Small intestine (tissue), 16 donors: Measurements from ENCODE around the gene ACTR10. TPM values are rescaled to one million over a fixed set of nuclear protein-coding genes. Genes with fewer than 3 reads are reported as not detected.
A peak's percentile ranks its signal among the peaks of the same experiment; 100 is the strongest.

ENCODE experiments used
- DNase-seq, 2 donors: peaks; one replicate each; pipeline versions ENCODE4 v3.0.0 to v3.0.0-alpha.2; 2013
- FAIRE-seq: peaks from 2 replicates; lab custom pipeline; 2012; peaks lifted over from hg19 to GRCh38; lab: Jason Lieb, UNC
- H3K27ac ChIP-seq, 3 donors: one replicate each; pipeline ENCODE4 v1.5.1; 2013; ENCODE audit warnings: low read length in 2 of 3, mild to moderate bottlenecking in 2 of 3, control low read depth in 1 of 3, inconsistent platforms in 1 of 3, low read depth in 1 of 3, moderate library complexity in 1 of 3
- H3K27me3 ChIP-seq, 3 donors: one replicate each; pipeline ENCODE4 v1.6.1; 2013; ENCODE audit warnings: low read length in 3 of 3, inconsistent platforms in 1 of 3; ENCODE audit not compliant: control insufficient read depth in 3 of 3, insufficient read depth in 3 of 3
- H3K36me3 ChIP-seq, 3 donors: one replicate each; pipeline ENCODE4 v1.6.1; 2013; ENCODE audit warnings: low read length in 3 of 3, inconsistent platforms in 1 of 3, low read depth in 1 of 3, mild to moderate bottlenecking in 1 of 3, moderate library complexity in 1 of 3; ENCODE audit not compliant: control insufficient read depth in 3 of 3, insufficient read depth in 2 of 3
- H3K4me1 ChIP-seq, 3 donors: one replicate each; pipeline ENCODE4 v1.6.1; 2013; ENCODE audit warnings: low read length in 2 of 3, inconsistent platforms in 1 of 3, low read depth in 1 of 3, mild to moderate bottlenecking in 1 of 3, moderate library complexity in 1 of 3; ENCODE audit not compliant: control insufficient read depth in 3 of 3, insufficient read depth in 2 of 3
- H3K4me3 ChIP-seq, 3 donors: one replicate each; pipeline ENCODE4 v1.5.1; 2013; ENCODE audit warnings: low read length in 3 of 3, control low read depth in 1 of 3, inconsistent platforms in 1 of 3, low read depth in 1 of 3, mild to moderate bottlenecking in 1 of 3, moderate library complexity in 1 of 3
- H3K9me3 ChIP-seq, 2 donors: one replicate each; pipeline ENCODE4 v1.6.1; 2013; ENCODE audit warnings: low read depth in 1 of 2, low read length in 1 of 2; ENCODE audit not compliant: control insufficient read depth in 2 of 2, insufficient read depth in 1 of 2
- WGBS, 3 donors: extraction: QIAGEN DNeasy Blood & Tissue Kit; methylation state at CpG; one replicate each; pipeline ENCODE4 v1.1.7; 2013; 5-methylcytosine and 5-hydroxymethylcytosine counted together
- long read RNA-seq, 10 donors: transcript quantifications; one replicate each; lab custom pipeline, GENCODE V29; 2026
- polyA plus RNA-seq, 4 donors: library from polyadenylated mRNA; stranded (reverse) in 3 of 4; unstranded in 1 of 4; fragments of 200-250 nt in 3 of 4; fragments of 120-200 nt in 1 of 4; gene quantifications; one replicate each; pipeline versions ENCODE4 v1.2.1 to v1.2.3, GENCODE V29; 2013
- donor health status: healthy with polysubstance abuse.
- donor health status: control.
- donor health status: control.
- donor health status: Bipolar disorder and iron deficiency.
- donor health status: healthy.

ACTR10 gene
- 10 to 100 TPM; 48.5 to 74.0 (median 58.4) TPM for polyA plus RNA-seq
- long read RNA-seq, donor 1: 0 reads
- long read RNA-seq, donor 2, transcript ACTR10-201 (13 exons, 2,419 nt): major isoform, 7 of 8 reads
- long read RNA-seq, donor 2, partial matches to known transcripts: 0 of 8 reads
- long read RNA-seq, donor 2, other reads (novel, unspliced or antisense): 0 of 8 reads
- long read RNA-seq, donor 3, transcript ACTR10-201 (13 exons, 2,419 nt): major isoform, 12 of 13 reads
- long read RNA-seq, donor 3, partial matches to known transcripts: 0 of 13 reads
- long read RNA-seq, donor 3, other reads (novel, unspliced or antisense): 0 of 13 reads
- long read RNA-seq, donor 4, partial matches to known transcripts: 0 of 2 reads
- long read RNA-seq, donor 4, other reads (novel, unspliced or antisense): 0 of 2 reads
- long read RNA-seq, donor 5, partial matches to known transcripts: 0 of 2 reads
- long read RNA-seq, donor 5, other reads (novel, unspliced or antisense): 0 of 2 reads
- long read RNA-seq, donor 6, transcript ACTR10-201 (13 exons, 2,419 nt): major isoform, 18 of 38 reads
- long read RNA-seq, donor 6, partial matches to known transcripts: 12 of 38 reads
- long read RNA-seq, donor 6, other reads (novel, unspliced or antisense): 6 of 38 reads
- long read RNA-seq, donor 7: 0 reads
- long read RNA-seq, donor 8, partial matches to known transcripts: 0 of 2 reads
- long read RNA-seq, donor 8, other reads (novel, unspliced or antisense): 0 of 2 reads
- long read RNA-seq, donor 9, transcript ACTR10-201 (13 exons, 2,419 nt): major isoform, 9 of 16 reads
- long read RNA-seq, donor 9, partial matches to known transcripts: 7 of 16 reads
- long read RNA-seq, donor 9, other reads (novel, unspliced or antisense): 0 of 16 reads
- long read RNA-seq, donor 10, transcript ACTR10-201 (13 exons, 2,419 nt): major isoform, 28 of 33 reads
- long read RNA-seq, donor 10, partial matches to known transcripts: 0 of 33 reads
- long read RNA-seq, donor 10, other reads (novel, unspliced or antisense): 0 of 33 reads

DNA sequence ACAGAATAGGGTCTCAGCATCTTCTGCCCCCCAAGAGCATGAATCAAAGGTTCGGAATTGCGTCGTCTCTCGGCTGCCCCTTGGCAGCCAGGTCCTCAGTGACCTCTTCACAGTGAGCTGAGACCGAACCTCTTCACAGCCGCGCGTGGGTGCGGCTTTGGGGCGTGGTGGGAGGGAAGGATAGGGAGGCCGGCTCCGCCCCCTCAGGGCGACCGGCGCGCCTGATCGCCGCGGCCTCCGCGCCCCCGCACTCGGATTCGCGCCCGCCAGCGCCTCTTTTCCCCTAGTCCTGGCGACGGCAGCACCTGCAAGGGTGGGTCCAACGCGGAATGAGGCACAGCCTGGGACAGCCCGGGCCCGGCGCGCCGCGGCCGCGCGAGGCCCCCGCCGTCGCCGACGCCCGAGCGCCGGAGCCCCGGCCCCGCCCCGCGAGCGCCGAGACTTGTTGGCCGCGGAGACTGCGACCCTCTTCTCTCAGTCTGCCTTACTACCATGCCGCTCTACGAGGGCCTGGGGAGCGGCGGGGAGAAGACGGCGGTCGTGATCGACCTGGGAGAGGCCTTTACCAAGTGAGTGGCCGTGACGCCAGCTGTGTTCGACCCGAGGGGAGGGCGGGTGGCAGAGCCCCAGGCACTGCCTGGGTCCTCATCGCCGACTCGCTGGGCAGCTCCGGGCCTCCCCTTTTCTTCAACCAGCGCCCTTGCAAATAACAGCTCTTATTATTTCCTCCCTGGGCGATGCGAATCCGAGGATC lies at the start of gene ACTR10:
Gene ACTR10, plus strand, starts transcription at position 424 of the 754 bp plus-strand sequence. Its CDS starts 69 bp downstream, at position 493.
- DNase-seq (peak; percentile 91 to 96), FAIRE-seq (no peak)
- WGBS, 3 donors: 0% methylated on average over 55 to 78 of the region's 78 CpGs
- no peaks in the 10 kb centered on the region for H3K9me3 ChIP-seq
- peak within 1 kb of the TSS; percentile 94 to 99 (median 95) for H3K27ac ChIP-seq
- peaks cover 0 to 12% (median 0%) of the 10 kb centered on the region in 3 donors for H3K36me3 ChIP-seq
- H3K27me3 ChIP-seq: no peaks in the 10 kb centered on the region
- peaks cover 0 to 6% (median 3%) of the 10 kb centered on the region in 3 donors for H3K4me1 ChIP-seq
- peak within 1 kb of the TSS; percentile 80 to 87 (median 86) for H3K4me3 ChIP-seq

DNA sequence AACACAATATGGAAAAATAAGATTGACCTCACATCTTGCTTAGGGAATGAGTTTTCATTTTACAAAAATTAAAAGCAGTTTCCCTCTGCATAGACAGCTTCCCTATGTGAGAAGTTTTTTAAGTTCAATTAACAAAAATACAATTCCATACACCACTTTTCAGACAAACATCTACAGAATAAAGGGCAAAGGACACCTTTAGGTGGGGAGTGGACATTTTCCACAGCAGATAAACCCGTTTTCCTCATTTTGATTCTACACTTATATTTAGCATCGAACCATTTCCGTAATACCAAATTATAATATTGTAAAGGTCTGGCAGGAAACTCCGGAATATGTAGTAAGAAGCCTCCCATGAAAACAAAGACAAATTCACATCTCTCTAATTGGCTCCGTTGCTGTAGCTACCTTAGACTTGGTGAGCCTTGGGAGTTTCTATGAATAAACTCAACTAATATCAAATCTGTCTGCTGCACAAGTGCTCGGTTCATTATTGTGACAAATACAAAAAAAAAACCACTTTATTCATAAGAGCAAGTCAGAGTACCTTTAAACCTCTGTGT lies 49.6 kb upstream of the ACTR10 start:
- Histone ChIP-seq H3K4me3 (no peak overlapping the region), H3K36me3 (no peaks in the 10 kb centered on the region), H3K27ac (no peak overlapping the region), H3K9me3 (no peaks in the 10 kb centered on the region), H3K27me3 (peaks cover 5 to 19% (median 6%) of the 10 kb centered on the region in 3 donors), H3K4me1 (peaks cover 0 to 5% (median 4%) of the 10 kb centered on the region in 3 donors)
- FAIRE-seq (no peak), DNase-seq (no peak)
- 64 to 81% (median 77%) methylated on average over 6 of the region's 6 CpGs for WGBS, 3 donors

DNA sequence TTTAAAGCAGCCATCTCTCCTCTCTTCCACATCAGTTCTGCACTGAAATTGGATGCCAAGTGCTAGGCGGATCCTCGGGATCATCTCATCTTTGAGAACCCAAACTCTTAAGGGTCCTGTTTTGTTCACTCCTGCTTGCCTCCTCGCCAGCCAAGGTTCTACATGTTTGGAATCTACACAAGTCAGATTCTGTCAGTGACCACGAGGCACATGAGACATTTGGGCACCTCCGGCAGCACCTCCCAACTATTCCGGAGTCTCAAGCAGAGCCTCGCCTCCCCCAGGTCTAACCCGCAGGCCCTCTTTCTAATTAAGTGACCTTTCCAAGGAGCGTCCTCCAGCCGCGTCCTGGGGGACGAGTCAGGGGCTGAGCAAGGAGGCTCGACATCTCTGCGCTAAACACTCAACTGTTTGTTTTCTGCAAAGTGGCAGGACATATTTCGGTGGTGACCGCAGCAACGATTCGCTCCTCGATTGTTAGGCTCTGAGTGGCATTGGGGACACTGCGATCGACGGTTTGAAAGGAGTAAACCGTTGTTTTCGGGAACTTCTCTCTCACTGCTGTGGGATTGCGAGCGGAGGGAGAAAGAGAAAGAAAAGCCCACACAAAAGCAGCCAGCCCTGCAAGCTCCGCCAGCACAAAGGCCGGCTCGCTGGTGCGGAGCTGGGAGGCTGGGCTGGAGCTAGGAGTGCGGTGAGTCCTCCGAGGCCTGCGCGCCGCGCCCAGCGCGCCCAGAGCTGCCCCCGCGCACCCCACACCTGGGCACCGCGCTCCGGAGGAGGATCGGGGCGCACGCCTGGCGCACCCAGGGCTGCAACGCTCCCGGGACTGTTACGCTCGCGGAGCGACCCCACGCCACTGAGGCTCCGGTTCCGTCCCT lies 48.6 kb upstream of the ACTR10 start:
- Histone ChIP-seq H3K4me1 (peaks cover 0 to 5% (median 4%) of the 10 kb centered on the region in 3 donors), H3K4me3 (peak overlapping the region; percentile 52 to 78 (median 55)), H3K36me3 (no peaks in the 10 kb centered on the region), H3K9me3 (no peaks in the 10 kb centered on the region), H3K27ac (no peak overlapping the region), H3K27me3 (peaks cover 5 to 19% (median 6%) of the 10 kb centered on the region in 3 donors)
- DNase-seq (peak in 1 of 2 donors; percentile 20), FAIRE-seq (no peak)
- WGBS, 3 donors: 2 to 3% (median 2%) methylated on average over 44 to 56 of the region's 56 CpGs

DNA sequence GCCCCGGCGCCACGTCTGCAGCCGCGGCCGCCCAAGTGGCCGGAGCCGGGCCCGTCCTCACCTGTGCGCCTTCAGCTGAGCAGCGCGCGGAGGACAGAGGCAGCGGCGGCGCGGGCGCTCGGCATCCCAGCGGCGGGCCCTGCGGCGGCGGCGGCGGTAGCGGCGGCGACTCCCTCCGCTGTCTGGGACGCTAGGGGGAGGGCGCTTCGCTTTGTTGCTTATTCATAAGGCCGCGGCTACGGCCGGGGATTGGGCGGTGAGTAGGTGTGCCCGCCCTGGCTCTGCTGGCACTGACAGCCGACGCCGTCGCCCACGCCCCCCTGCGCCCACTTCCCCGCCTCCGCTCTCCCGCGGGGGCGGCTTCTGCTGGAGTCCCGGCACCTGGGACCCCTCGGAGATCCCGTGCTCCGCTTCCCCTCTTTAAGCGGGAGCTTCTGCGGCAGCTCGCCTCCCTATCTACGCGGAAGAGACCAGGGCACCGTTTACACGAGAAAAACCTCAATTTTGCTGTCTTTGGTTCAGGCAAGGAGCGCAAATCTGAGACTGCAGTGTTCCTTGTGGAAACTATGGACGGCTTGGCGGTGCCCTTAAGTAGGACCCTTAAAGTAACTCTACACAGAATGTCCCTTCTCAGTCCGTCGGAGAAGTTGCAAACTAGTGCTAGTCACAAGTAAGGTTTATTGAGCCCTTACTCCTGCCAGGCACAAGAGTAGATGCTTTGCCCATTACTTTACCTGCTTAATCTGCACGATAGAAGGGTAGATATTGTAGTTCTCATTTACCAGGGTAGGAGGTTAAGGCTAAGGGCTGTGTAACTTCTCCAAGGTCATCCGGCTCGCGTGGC lies 47.7 kb upstream of the ACTR10 start, which contains the start of gene ARMH4:
Gene ARMH4, minus strand, starts transcription at position 200 of the 844 bp plus-strand sequence. CDS start 12,855 bp downstream, outside the sequence.
- WGBS, 3 donors: 0 to 1% (median 0%) methylated on average over 53 to 70 of the region's 70 CpGs
- DNase-seq: peak; percentile 75 to 88
- H3K27me3 ChIP-seq: peaks cover 5 to 19% (median 6%) of the 10 kb centered on the region in 3 donors
- no peaks in the 10 kb centered on the region for H3K36me3 ChIP-seq
- H3K4me1 ChIP-seq: peaks cover 0 to 5% (median 4%) of the 10 kb centered on the region in 3 donors
- FAIRE-seq: no peak
- H3K4me3 ChIP-seq: peak within 1 kb of the TSS; percentile 52 to 78 (median 55)
- H3K9me3 ChIP-seq: no peaks in the 10 kb centered on the region
- no peak within 1 kb of the TSS for H3K27ac ChIP-seq

DNA sequence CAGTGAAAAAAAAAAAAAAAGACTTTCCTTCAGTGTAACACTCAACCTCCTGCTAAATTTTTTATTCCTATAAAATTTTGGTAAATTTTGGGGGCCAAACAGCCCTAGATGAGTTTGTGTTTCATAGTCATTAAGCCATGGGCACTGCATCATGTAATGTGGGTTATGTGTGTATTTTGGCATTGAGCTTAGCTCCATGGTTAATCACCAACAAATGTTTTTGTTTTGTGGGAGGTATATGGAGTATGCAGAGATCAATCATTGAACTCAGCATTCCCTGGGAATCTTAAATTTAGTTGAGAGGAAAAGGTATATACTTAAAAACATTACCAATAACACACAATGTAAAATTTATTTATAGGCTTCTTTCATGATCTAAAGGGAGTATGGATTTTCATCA lies 39.4 kb upstream of the ACTR10 start:
- no peak overlapping the region for H3K4me3 ChIP-seq
- no peaks in the 10 kb centered on the region for H3K4me1 ChIP-seq
- H3K27me3 ChIP-seq: peaks cover 0 to 2% (median 0%) of the 10 kb centered on the region in 3 donors
- no peak overlapping the region for H3K27ac ChIP-seq
- no peaks in the 10 kb centered on the region for H3K9me3 ChIP-seq
- no peaks in the 10 kb centered on the region for H3K36me3 ChIP-seq
- no peak for FAIRE-seq
- no peak for DNase-seq

DNA sequence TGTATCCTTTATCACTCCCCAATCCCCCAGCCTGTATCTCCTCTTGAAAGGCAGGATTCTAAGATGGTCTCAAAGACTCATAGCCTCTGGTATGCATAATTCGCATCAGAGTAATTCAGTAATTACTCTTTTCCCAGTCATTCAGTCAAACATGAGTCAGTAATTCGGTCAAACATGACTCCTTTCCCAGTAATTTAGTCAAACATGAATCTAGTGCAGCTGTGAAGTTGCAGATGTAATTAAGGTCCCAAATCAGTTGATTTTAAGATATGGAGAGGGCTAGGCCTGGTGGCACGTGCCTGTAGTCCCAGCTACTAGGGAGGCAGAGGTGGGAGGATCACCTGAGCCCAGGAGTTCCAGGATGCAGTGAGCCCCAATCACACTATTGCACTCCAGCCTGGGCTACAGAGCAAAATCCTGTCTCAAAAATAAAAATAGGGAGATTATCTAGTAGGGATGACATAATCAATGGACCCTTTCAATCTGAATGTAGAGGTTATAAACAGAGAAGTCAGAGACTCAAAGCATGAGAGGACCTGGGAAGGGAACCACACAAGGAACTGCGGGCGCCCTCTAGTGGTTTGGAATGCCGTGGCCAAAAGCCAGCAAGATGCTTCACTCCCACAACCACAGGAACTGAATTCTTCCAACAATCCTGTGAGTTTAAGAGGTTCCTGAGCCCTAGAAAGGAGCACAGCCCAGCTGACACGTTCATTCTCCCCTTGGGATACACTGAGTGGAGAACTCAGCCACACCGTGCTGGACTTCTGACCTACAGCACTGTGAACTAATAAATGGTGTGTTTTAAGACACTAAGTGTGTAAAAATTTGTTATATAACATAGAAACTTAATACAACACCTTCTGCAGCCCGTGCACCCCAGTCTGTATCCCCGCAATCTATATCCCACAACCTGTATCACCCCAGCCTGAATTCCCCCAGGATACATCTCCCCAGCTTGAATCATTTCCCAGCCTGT lies 33.7 kb upstream of the ACTR10 start:
- no peaks in the 10 kb centered on the region for H3K36me3 ChIP-seq
- no peaks in the 10 kb centered on the region for H3K9me3 ChIP-seq
- H3K27me3 ChIP-seq: peaks cover 0 to 3% (median 0%) of the 10 kb centered on the region in 3 donors
- peak; percentile 67 to 80 for DNase-seq
- WGBS, 3 donors: 26 to 36% (median 26%) methylated on average over 10 of the region's 10 CpGs
- H3K4me3 ChIP-seq: no peak overlapping the region
- FAIRE-seq: no peak
- no peak overlapping the region for H3K27ac ChIP-seq
- no peaks in the 10 kb centered on the region for H3K4me1 ChIP-seq
